Activated B cell treated with CpG ODN at 0.5 μM for 24 hours (primary cell): ENCODE measurements around the gene PCDHGC5. TPM values are rescaled to one million over a fixed set of nuclear protein-coding genes. Genes with fewer than 3 reads are reported as not detected.
A peak's percentile ranks its signal among the peaks of the same experiment; 100 is the strongest.

Experiments
- ATAC-seq: fragments of 200-7000 bp; cut with Tn5 transposase; one replicate; pipeline ENCODE4 v1.10.0; 2021; ENCODE audit warnings: low read depth, mild to moderate bottlenecking, moderate library complexity
- CTCF ChIA-PET: fragments of 350-600 bp; sonication (Branson Sonifier 250); formaldehyde crosslinking; loops from one replicate; lab custom pipeline; 2021; ENCODE audit warnings: antibody characterized with exemption; lab: Charles Lee
- POLR2A ChIA-PET: fragments of 350-600 bp; sonication (Branson Sonifier 250); formaldehyde crosslinking; loops from one replicate; lab custom pipeline; 2021; ENCODE audit warnings: antibody characterized with exemption; lab: Charles Lee
- DNase-seq: peaks from one replicate; pipeline ENCODE4 v3.0.0; 2022
- H3K27ac Mint-ChIP-seq: one replicate; pipeline ENCODE4 v1.8.0; 2020; ENCODE audit warnings: mixed read lengths
- H3K27me3 Mint-ChIP-seq: one replicate; pipeline ENCODE4 v1.8.0; 2021; ENCODE audit warnings: mixed read lengths
- H3K36me3 Mint-ChIP-seq: one replicate; pipeline ENCODE4 v1.8.0; 2021; ENCODE audit warnings: low read depth, mixed read lengths
- H3K4me1 Mint-ChIP-seq: one replicate; pipeline ENCODE4 v1.8.0; 2021; ENCODE audit warnings: mixed read lengths
- H3K4me3 Mint-ChIP-seq: one replicate; pipeline ENCODE4 v1.8.0; 2020; ENCODE audit warnings: mild to moderate bottlenecking, mixed read lengths
- H3K9me3 Mint-ChIP-seq: one replicate; pipeline ENCODE4 v1.8.0; 2020; ENCODE audit warnings: mixed read lengths
- intact Hi-C: fragments of 100-400 bp; cut with micrococcal nuclease; formaldehyde crosslinking; loops from one replicate; pipeline ENCODE4 v1.15.1; 2024
- total RNA-seq: library from RNA; stranded (reverse); gene quantifications from 2 replicates; pipeline ENCODE4 v1.2.3, GENCODE V29; 2022
- TF ChIP-seq, protein P1 (sequence below): fragments of 200-600 bp; IDR thresholded peaks from one replicate; pipeline ENCODE4 v1.8.0; 2022; ENCODE audit warnings: antibody characterized with exemption, mild to moderate bottlenecking

Gene PCDHGC5
- total RNA-seq, 1 donor from 2014 or later, result 0.38 TPM

DNA sequence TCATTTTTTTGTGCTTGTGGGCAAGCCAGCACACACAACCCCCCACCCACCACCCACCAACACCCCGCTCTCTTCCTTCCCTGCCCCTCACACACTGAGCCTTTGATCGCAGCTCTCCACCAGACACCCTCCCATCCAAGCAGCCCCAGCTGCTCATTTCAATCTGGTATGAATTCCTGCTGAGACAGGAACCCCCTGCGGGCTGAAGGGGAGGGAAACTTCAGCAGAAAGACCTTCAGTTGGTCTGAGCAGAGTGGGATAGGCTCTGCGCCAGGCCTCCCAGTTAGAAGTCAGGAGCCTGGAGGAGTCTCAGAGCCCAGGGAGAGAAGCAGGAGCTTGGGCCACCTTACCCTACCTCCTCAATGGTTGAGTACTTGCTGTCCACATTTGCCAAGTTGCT lies 7.2 kb downstream of the PCDHGC5 start:
- no peak overlapping the region for H3K4me3 Mint-ChIP-seq
- peaks cover 17% of the 10 kb centered on the region for H3K27me3 Mint-ChIP-seq

DNA sequence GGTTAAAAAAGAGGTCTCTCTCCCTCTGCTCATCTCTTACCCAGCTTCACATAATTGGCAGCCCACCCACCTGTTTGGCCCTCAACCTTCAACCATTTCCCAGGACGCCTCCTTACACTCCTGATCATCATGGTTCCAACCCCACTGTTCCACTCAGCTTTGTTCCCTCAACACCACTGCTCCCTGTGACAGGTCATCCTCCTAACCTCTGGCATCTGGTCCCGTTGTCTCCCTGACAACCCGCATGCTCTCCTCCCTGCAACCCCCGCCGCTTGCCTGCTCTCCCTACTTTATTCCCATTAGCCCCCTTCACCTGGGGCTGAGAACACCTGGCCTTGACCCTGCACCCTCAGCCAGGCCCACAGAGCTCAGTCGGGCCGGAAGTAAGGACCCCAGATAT lies 12.9 kb downstream of the PCDHGC5 start:
- H3K4me1 Mint-ChIP-seq, result peaks cover 6% of the 10 kb centered on the region
- TF ChIP-seq, protein P1, sequence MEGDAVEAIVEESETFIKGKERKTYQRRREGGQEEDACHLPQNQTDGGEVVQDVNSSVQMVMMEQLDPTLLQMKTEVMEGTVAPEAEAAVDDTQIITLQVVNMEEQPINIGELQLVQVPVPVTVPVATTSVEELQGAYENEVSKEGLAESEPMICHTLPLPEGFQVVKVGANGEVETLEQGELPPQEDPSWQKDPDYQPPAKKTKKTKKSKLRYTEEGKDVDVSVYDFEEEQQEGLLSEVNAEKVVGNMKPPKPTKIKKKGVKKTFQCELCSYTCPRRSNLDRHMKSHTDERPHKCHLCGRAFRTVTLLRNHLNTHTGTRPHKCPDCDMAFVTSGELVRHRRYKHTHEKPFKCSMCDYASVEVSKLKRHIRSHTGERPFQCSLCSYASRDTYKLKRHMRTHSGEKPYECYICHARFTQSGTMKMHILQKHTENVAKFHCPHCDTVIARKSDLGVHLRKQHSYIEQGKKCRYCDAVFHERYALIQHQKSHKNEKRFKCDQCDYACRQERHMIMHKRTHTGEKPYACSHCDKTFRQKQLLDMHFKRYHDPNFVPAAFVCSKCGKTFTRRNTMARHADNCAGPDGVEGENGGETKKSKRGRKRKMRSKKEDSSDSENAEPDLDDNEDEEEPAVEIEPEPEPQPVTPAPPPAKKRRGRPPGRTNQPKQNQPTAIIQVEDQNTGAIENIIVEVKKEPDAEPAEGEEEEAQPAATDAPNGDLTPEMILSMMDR, result no peak
- DNase-seq, result no peak
- no peak overlapping the region for H3K4me3 Mint-ChIP-seq
- CTCF ChIA-PET, result interaction anchor here (1.0 kb wide), 1 partner anchor 10 kb away, joined by 3 read pairs; no protein-coding TSS in a partner anchor
- intact Hi-C loops, result no loop called here
- ATAC-seq, result no peak
- H3K36me3 Mint-ChIP-seq, result no peaks in the 10 kb centered on the region
- H3K9me3 Mint-ChIP-seq, result no peaks in the 10 kb centered on the region
- POLR2A ChIA-PET, result no interaction called here
- H3K27me3 Mint-ChIP-seq, result no peaks in the 10 kb centered on the region
- no peak overlapping the region for H3K27ac Mint-ChIP-seq

More for the DNA sequence above, 7.2 kb downstream of the PCDHGC5 start:
- intact Hi-C loops, result no loop called here
- no peak for ATAC-seq
- H3K27ac Mint-ChIP-seq, result no peak overlapping the region
- peaks cover 16% of the 10 kb centered on the region for H3K4me1 Mint-ChIP-seq
- ChIA-PET CTCF (no interaction called here), POLR2A (no interaction called here)
- no peaks in the 10 kb centered on the region for H3K9me3 Mint-ChIP-seq
- no peak for DNase-seq
- TF ChIP-seq, protein P1, result no peak
- no peaks in the 10 kb centered on the region for H3K36me3 Mint-ChIP-seq

DNA sequence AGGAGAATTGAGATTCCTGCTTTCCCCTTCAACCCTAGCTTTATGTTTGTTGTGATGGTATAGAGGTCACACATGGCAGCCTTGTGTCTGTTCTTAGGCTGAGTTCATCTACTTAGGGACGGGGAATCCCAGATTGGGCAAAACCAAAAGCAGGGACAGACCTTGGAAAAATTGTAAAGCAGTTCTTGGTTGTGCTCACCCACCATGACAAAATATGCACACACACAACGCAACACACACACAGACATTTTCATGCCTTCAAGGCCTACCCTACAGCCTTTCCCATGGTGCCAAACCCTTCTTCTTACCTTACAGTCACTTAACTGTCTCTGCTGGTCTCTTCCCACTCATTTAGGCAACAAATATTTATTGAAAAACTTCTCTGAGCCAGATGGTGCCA lies 14.8 kb downstream of the PCDHGC5 start:
- Mint-ChIP-seq H3K27ac (no peak overlapping the region), H3K4me1 (peaks cover 25% of the 10 kb centered on the region), H3K9me3 (no peaks in the 10 kb centered on the region), H3K36me3 (no peaks in the 10 kb centered on the region), H3K4me3 (no peak overlapping the region), H3K27me3 (no peaks in the 10 kb centered on the region)
- DNase-seq, result no peak
- ATAC-seq, result no peak
- ChIA-PET POLR2A (no interaction called here), CTCF (interaction anchor here (1.0 kb wide), 1 partner anchor 9 kb away, joined by 4 read pairs; no protein-coding TSS in a partner anchor)
- intact Hi-C loops, result no loop called here
- TF ChIP-seq, protein P1, result no peak

DNA sequence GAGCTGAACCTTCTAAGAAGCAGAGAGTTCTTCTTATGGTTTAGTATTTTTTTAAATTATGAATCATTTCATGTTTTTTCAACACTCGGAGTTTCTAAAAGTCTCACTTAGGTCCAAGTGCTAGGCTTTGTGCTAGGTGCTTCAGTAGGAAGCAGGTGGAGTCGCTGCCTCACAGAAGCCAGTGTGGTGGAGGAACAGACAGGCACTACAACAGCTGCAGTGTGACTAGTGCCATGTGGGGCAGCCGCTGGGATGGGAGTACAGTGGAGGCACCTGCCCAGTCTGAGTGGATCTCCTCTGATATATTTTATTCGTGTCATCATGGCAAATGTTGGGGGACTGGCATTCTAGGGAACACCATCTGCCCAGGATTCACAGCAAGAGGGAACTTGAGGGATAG lies 15.3 kb downstream of the PCDHGC5 start:
- H3K36me3 Mint-ChIP-seq, result no peaks in the 10 kb centered on the region
- H3K27me3 Mint-ChIP-seq, result no peaks in the 10 kb centered on the region
- DNase-seq, result no peak
- ChIA-PET CTCF (no interaction called here), POLR2A (no interaction called here)
- no peak overlapping the region for H3K27ac Mint-ChIP-seq
- H3K4me1 Mint-ChIP-seq, result peaks cover 31% of the 10 kb centered on the region
- H3K4me3 Mint-ChIP-seq, result no peak overlapping the region
- H3K9me3 Mint-ChIP-seq, result no peaks in the 10 kb centered on the region
- TF ChIP-seq, protein P1, result no peak
- intact Hi-C loops, result no loop called here
- no peak for ATAC-seq

DNA sequence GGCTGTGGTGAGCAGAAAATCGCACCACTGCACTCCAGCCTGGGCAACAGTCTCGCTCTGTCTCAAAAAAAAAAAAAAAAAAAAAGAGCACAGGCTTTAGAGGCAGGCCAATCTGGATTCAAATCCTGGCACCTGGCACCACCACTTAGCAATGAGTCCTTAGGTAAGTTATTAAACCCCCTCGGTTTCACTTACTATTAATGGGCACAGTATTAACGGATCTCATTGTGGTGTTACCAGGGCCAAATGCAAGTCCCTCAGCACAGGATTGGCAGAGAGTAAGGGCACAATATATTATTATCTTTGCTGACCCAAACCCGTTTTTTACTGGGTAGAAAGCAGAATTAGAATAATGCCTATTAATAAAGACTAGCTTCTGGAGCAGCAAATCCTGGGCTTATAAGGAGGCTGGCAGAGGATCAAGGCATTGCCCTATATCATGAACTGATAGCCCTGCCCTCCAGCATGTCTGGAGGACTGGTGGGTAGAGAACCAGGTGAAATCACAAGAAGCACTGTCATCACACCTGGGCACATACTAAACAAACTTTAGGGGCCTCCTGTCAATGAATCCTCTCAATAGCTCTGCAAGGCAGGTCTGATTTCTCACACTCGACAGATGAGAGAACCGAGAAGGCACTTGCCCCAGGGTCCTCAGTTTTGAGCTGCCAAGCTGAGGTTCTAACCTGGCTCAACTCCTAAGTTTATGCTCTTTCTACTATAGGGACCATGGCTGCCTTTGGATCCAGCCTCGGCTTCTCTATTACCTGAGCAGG lies 17.7 kb downstream of the PCDHGC5 start:
- TF ChIP-seq, protein P1, result no peak
- ATAC-seq (no peak), DNase-seq (no peak)
- H3K27me3 Mint-ChIP-seq, result no peaks in the 10 kb centered on the region
- intact Hi-C loops, result loop anchor here (1.0 kb wide), 1 partner anchor 14 kb away; no protein-coding TSS in a partner anchor
- ChIA-PET POLR2A (interaction anchor here (0.7 kb wide), 1 partner anchor 9 kb away, joined by 5 read pairs; no protein-coding TSS in a partner anchor), CTCF (no interaction called here)
- no peaks in the 10 kb centered on the region for H3K9me3 Mint-ChIP-seq
- peaks cover 54% of the 10 kb centered on the region for H3K4me1 Mint-ChIP-seq
- H3K4me3 Mint-ChIP-seq, result no peak overlapping the region
- no peaks in the 10 kb centered on the region for H3K36me3 Mint-ChIP-seq
- peak overlapping the region; percentile 22 for H3K27ac Mint-ChIP-seq
